GM21737 (cell line): ENCODE results near the gene EIF2B5.

Source experiments
- ATAC-seq: cut with Tn5 transposase; IDR thresholded peaks from one replicate; pipeline ENCODE4 v1.9.1; 2021; ENCODE audit warnings: mild to moderate bottlenecking, moderate library complexity; ENCODE audit not compliant: unreplicated experiment

The EIF2B5 gene

GRCh38 chr3:184172681-184173373, 37.7 kb downstream of the EIF2B5 start:
- ATAC-seq, result no peak

- ATAC-seq, result no peak
These were observed 38.2 kb downstream of the EIF2B5 start for GRCh38 chr3:184173374-184173722.

- ATAC-seq, result no peak
These were observed 39.1 kb downstream of the EIF2B5 start for GRCh38 chr3:184174284-184174645.

GRCh38 chr3:184174646-184175492, 39.7 kb downstream of the EIF2B5 start, which contains the start of gene AP2M1:
Gene AP2M1, plus strand, starts transcription at chr3:184174855. Its CDS starts 2,139 bp downstream, at chr3:184176994.
- peak; percentile 92 for ATAC-seq

- no peak for ATAC-seq
These were observed 40.3 kb downstream of the EIF2B5 start for GRCh38 chr3:184175506-184175905.

GRCh38 chr3:184175981-184176376, 40.8 kb downstream of the EIF2B5 start:
- ATAC-seq, result no peak

- ATAC-seq, result no peak
These were observed 41.5 kb downstream of the EIF2B5 start for GRCh38 chr3:184176377-184177330.

- ATAC-seq, result no peak
These were observed 42.2 kb downstream of the EIF2B5 start for GRCh38 chr3:184177331-184177731.

- ATAC-seq, result no peak
These were observed 42.7 kb downstream of the EIF2B5 start for GRCh38 chr3:184177767-184178306.

- ATAC-seq, result no peak
These were observed 43.5 kb downstream of the EIF2B5 start for GRCh38 chr3:184178521-184179138.

GRCh38 chr3:184180165-184180564, 45.0 kb downstream of the EIF2B5 start:
- no peak for ATAC-seq

- ATAC-seq, result no peak
These were observed 46.4 kb downstream of the EIF2B5 start for GRCh38 chr3:184181596-184181995.

GRCh38 chr3:184183679-184184078, 48.5 kb downstream of the EIF2B5 start:
- no peak for ATAC-seq

- no peak for ATAC-seq
These were observed 49.5 kb downstream of the EIF2B5 start for GRCh38 chr3:184184546-184185230.

- peak; percentile 88 for ATAC-seq
These were observed 50.5 kb downstream of the EIF2B5 start for GRCh38 chr3:184185461-184186183.

GRCh38 chr3:184186184-184186901, 51.2 kb downstream of the EIF2B5 start, which contains the start of gene ABCF3:
Gene ABCF3, plus strand, starts transcription at chr3:184186199. Its CDS starts 9 bp downstream, at chr3:184186208.
- peak; percentile 22 for ATAC-seq

GRCh38 chr3:184186902-184187207, 51.7 kb downstream of the EIF2B5 start:
- no peak for ATAC-seq

- ATAC-seq, result no peak
These were observed 52.9 kb downstream of the EIF2B5 start for GRCh38 chr3:184188080-184188479.

- no peak for ATAC-seq
These were observed 54.3 kb downstream of the EIF2B5 start for GRCh38 chr3:184189421-184189820.
